Stomach (tissue), 9 donors: ENCODE measurements around the gene OS9. TPM values are rescaled to one million over a fixed set of nuclear protein-coding genes. Genes with fewer than 3 reads are reported as not detected.
"Not testable (repeated sequence)": the region's sequence is repeated elsewhere in the genome, so short reads cannot be mapped to it uniquely, and the experiment has no call there.

Source experiments
- DNase-seq, 2 donors: peaks; one replicate each; pipeline versions ENCODE4 v3.0.0 to v3.0.0-alpha.2; 2013 to 2019
- H3K27ac ChIP-seq, 5 donors: fragments of 200-600 bp in 4 of 5; sonication (generic) in 4 of 5; one replicate each; pipeline ENCODE4 v1.5.1; 2013 to 2019; ENCODE audit warnings: mild to moderate bottlenecking in 1 of 5, moderate library complexity in 1 of 5
- H3K27me3 ChIP-seq, 3 donors: fragments of 200-600 bp; sonication (generic); one replicate each; pipeline ENCODE4 v1.5.1; 2017 to 2019; ENCODE audit warnings: mixed run types in 1 of 3
- H3K36me3 ChIP-seq, 4 donors: fragments of 200-600 bp; sonication (generic); 1 replicate in 3 of 4; 2 replicates in 1 of 4; pipeline ENCODE4 v1.5.1; 2016 to 2019
- H3K4me1 ChIP-seq, 4 donors: fragments of 200-600 bp; sonication (generic); one replicate each; pipeline ENCODE4 v1.5.1; 2016 to 2019
- H3K4me3 ChIP-seq, 4 donors: fragments of 200-600 bp; sonication (generic) in 3 of 4; one replicate each; pipeline ENCODE4 v1.5.1; 2016 to 2019; ENCODE audit warnings: mild to moderate bottlenecking in 1 of 4
- H3K9me3 ChIP-seq, 4 donors: fragments of 200-600 bp; sonication (generic); one replicate each; pipeline ENCODE4 v1.5.1; 2016 to 2019
- CTCF ChIP-seq, 7 experiments: fragments of 450-650 bp in 4 of 7; fragments of 200-600 bp in 3 of 7; sonication (generic) in 3 of 7; IDR thresholded peaks; one replicate each; pipeline ENCODE4 v1.5.1; 2016 to 2019; ENCODE audit warnings: antibody characterized with exemption in 7 of 7, control low read depth in 2 of 7, mild to moderate bottlenecking in 1 of 7
- EP300 ChIP-seq: sonication (generic); formaldehyde crosslinking; IDR thresholded peaks from one replicate; pipeline ENCODE4 v1.6.1; 2017; ENCODE audit warnings: antibody characterized with exemption
- POLR2A ChIP-seq, 4 donors: fragments of 450-650 bp; IDR thresholded peaks; one replicate each; pipeline ENCODE4 v1.6.1; 2016; ENCODE audit warnings: antibody characterized with exemption in 4 of 4, control low read depth in 2 of 4, mild to moderate bottlenecking in 1 of 4, moderate library complexity in 1 of 4
- POLR2AphosphoS5 ChIP-seq, 3 donors: sonication (generic); formaldehyde crosslinking; IDR thresholded peaks; one replicate each; pipeline ENCODE4 v1.6.1; 2016; ENCODE audit warnings: antibody characterized with exemption in 3 of 3
- WGBS, 5 donors: extraction: QIAGEN DNeasy Blood & Tissue Kit in 3 of 5; methylation state at CpG; one replicate each; pipeline versions ENCODE4 v1.1.5 to v1.1.7; 2013 to 2018; 5-methylcytosine and 5-hydroxymethylcytosine counted together
- intact Hi-C: fragments of 100-400 bp; cut with DNase I; formaldehyde crosslinking; loops from one replicate; pipeline ENCODE4 v1.15.1; 2023; ENCODE audit warnings: low total_unique reads
- polyA plus RNA-seq, 3 donors: library from polyadenylated mRNA; stranded (reverse); fragments of 200-250 nt; gene quantifications; one replicate each; pipeline ENCODE4 v1.2.3, GENCODE V29; 2013
- total RNA-seq, 5 donors: library from RNA; depleted of rRNA; stranded (reverse); fragments of >200 nt; gene quantifications; one replicate each; pipeline versions ENCODE4 v1.1.0 to v1.2.3, GENCODE V29; 2014 to 2016
- donor health status: healthy with polysubstance abuse.
- donor health status: Bipolar disorder and iron deficiency.
- donor health status: healthy.

Gene OS9
- total and polyA plus RNA-seq, 8 donors = 85.8 to 408 (median 169) TPM

GRCh38 chr12:57720606-57721595 is 27.0 kb downstream of the OS9 start:
- TF ChIP-seq CTCF (IDR thresholded peaks at IDR 0.05) (no peak), EP300 (no peak), POLR2A (IDR thresholded peaks at IDR 0.05) (no peak), POLR2AphosphoS5 (IDR thresholded peaks at IDR 0.05) (no peak)
- DNase-seq = no peak
- no peak overlapping the region for H3K27ac ChIP-seq
- no peak overlapping the region for H3K4me3 ChIP-seq
- peaks cover 51 to 64% (median 63%) of the 10 kb centered on the region in 4 donors for H3K36me3 ChIP-seq
- peaks cover 3 to 5% (median 5%) of the 10 kb centered on the region in 4 donors for H3K4me1 ChIP-seq
- no peaks in the 10 kb centered on the region for H3K9me3 ChIP-seq
- H3K27me3 ChIP-seq = peaks cover 0 to 20% (median 0%) of the 10 kb centered on the region in 3 donors
- 84 to 88% (median 87%) methylated on average over 7 to 11 of the region's 11 CpGs for WGBS, 5 donors
- intact Hi-C loops = no loop called here

DNA sequence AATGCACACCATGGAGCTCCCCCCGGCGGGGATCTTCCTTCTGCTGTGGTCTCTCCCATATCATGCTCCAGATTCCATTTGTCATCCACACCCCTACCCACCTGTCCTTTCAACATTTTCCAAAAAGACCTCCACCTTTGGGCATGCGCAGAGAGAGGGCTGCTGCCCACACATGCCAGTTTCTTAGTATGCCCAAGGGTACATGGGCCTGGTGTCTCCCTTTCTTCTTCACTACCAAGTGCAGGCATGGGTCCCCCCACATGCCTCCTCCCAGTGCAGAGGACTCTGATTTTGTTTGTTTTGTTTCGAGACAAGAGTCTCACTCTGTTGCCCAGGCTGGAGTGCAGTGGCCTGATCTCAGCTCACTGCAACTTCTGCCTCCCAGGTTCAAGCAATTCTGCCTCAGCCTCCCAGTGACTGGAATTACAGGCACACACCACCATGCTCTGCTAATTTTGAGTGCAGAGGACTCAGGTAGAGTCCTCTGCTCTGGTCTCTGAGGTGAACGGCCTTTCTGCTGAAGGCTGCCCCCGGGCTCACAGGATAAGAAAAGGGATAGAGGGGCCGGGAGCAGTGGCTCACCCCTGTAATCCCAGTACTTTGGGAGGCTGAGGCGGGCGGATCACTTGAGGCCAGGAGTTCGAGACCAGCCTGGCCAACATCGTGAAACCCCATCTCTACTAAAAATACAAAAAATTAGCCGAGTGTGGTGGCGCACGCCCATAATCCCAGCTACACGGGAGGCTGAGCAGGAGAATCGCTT is 28.1 kb downstream of the OS9 start:
- H3K9me3 ChIP-seq, DNase-seq, H3K4me3 ChIP-seq, H3K27ac ChIP-seq, intact Hi-C loops: not testable (repeated sequence)
- Histone ChIP-seq H3K27me3 (peaks cover 0 to 31% (median 0%) of the 10 kb centered on the region in 3 donors), H3K4me1 (peaks cover 14 to 17% (median 16%) of the 10 kb centered on the region in 4 donors), H3K36me3 (peaks cover 40 to 58% (median 53%) of the 10 kb centered on the region in 4 donors)
- 90 to 96% (median 95%) methylated on average over 16 of the region's 16 CpGs for WGBS, 5 donors

GRCh38 chr12:57722716-57723629 is 29.0 kb downstream of the OS9 start:
- Histone ChIP-seq H3K4me1 (peaks cover 19 to 25% (median 22%) of the 10 kb centered on the region in 4 donors), H3K4me3 (no peak overlapping the region), H3K9me3 (no peaks in the 10 kb centered on the region), H3K27ac (no peak overlapping the region), H3K27me3 (peaks cover 0 to 40% (median 0%) of the 10 kb centered on the region in 3 donors), H3K36me3 (peaks cover 32 to 58% (median 47%) of the 10 kb centered on the region in 4 donors)
- DNase-seq = peak in 1 of 2 donors; percentile 24
- intact Hi-C loops = no loop called here
- TF ChIP-seq CTCF (IDR thresholded peaks at IDR 0.05) (no peak), POLR2A (IDR thresholded peaks at IDR 0.05) (no peak), EP300 (no peak), POLR2AphosphoS5 (IDR thresholded peaks at IDR 0.05) (no peak)
- WGBS, 5 donors = 52 to 58% (median 55%) methylated on average over 11 of the region's 11 CpGs

DNA sequence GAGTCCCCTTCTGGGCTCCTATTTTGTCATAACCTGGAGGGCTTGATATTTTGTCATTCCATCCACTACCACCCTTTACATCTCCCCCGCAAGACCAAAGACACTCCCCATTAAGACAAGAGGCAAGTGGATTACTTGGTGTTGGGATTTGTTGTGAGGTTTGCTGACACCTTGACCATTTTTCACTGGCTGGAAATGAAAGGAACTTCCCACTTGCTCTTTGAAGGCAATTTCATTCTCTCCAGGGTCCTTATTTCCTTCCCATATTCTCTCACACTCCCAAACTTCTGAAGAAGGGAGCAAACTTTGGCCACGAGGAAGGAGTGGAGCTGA is 29.7 kb downstream of the OS9 start:
- DNase-seq = no peak
- 46 to 70% (median 59%) methylated on average over 2 of the region's 2 CpGs for WGBS, 5 donors
- TF ChIP-seq CTCF (IDR thresholded peaks at IDR 0.05) (no peak), POLR2AphosphoS5 (IDR thresholded peaks at IDR 0.05) (no peak), EP300 (no peak), POLR2A (IDR thresholded peaks at IDR 0.05) (no peak)

More for the DNA sequence above, 29.7 kb downstream of the OS9 start:
- intact Hi-C loops = no loop called here
- Histone ChIP-seq H3K27me3 (peaks cover 0 to 47% (median 0%) of the 10 kb centered on the region in 3 donors), H3K9me3 (no peaks in the 10 kb centered on the region), H3K36me3 (peaks cover 26 to 54% (median 40%) of the 10 kb centered on the region in 4 donors), H3K27ac (no peak overlapping the region), H3K4me1 (peaks cover 19 to 27% (median 22%) of the 10 kb centered on the region in 4 donors), H3K4me3 (no peak overlapping the region)
